WI38 (cell line): ENCODE results near the gene PRADC1.

Experiments
- H3K4me3 ChIP-seq: 2 replicates; pipeline ENCODE4 v1.5.1; 2011; ENCODE audit warnings: low read depth, mild to moderate bottlenecking, control low read depth, low read length
- CTCF ChIP-seq: IDR thresholded peaks from 2 replicates; pipeline ENCODE4 v1.5.1; 2012; ENCODE audit warnings: low read depth, mild to moderate bottlenecking, control low read depth, low read length

Gene PRADC1

GRCh38 chr2:73197579-73197978 lies 35.5 kb downstream of the PRADC1 start:
- no peak overlapping the region for H3K4me3 ChIP-seq
- TF ChIP-seq CTCF = no peak

GRCh38 chr2:73187549-73187948 lies 45.5 kb downstream of the PRADC1 start:
- TF ChIP-seq CTCF = no peak
- no peak overlapping the region for H3K4me3 ChIP-seq

- no peak for TF ChIP-seq CTCF
- no peak overlapping the region for H3K4me3 ChIP-seq
Observed at GRCh38 chr2:73185965-73186364, 47.1 kb downstream of the PRADC1 start.
